CD4-positive, alpha-beta T cell treated with Interleukin-4 for 4 hours (primary cell): Measurements from ENCODE around the gene OBSCN.

Experiments
- DNase-seq: peaks from one replicate; pipeline ENCODE4 v3.0.0-alpha.2; 2020

Gene OBSCN

DNA sequence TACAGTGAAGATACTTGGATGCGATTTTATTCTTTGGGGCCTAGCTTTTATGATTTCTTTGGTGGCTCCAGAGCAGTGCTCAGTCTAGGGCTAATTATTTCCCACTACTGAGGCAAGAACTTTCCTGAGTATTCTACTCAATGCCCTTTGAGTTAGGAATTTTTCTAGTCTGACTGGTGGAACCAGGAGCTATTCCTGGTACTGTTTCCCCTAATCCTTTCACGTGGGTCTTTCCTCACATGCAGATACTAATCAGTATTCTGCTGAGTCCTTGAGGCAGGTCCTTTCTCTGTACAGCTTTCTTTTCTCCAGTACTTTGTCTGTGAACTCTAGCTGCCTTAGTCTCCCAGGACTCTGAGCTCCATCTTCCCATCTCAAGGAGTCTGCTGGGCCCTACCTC, 122.0 kb downstream of the OBSCN start:
- DNase-seq, result no peak

- DNase-seq, result no peak
Measured at GRCh38 chr1:228332797-228333738, 125.2 kb downstream of the OBSCN start.

- DNase-seq, result no peak
Measured at GRCh38 chr1:228333739-228334115, 125.9 kb downstream of the OBSCN start.

DNA sequence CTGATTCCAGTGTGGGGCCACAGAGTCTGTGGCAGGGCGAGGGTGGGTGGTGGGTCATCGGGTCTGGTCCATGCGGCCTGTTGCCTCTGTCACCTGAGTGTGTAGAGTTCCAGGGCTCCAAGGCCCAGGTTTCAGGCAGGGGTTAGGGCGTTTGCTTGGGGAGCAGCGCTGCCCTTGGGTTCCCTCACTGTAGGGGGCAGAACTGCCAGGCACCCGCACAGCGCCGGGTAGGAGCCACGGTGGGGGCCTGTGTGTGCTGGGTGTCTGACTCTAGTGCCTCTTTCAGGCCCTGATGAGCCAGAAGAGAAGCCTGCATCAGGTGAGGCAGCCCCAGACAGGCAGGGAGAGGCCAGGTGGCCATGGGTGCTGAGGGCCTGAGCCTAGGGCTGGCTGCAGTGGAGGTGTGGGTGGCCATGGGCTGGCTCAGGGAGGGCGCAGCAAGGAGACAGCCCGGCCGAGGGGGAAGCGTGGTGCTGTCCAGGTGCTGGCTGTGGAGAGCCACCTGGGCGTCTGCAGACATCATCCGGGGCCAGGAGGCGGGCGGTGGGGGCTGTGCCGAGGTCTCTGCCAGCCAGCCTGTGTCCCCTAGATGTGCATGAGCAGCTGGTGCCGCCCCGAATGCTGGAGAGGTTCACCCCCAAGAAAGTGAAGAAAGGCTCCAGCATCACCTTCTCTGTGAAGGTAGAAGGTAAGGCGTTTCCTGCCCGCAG, 126.5 kb downstream of the OBSCN start:
- no peak for DNase-seq

- no peak for DNase-seq
Measured at GRCh38 chr1:228334954-228335353, 127.1 kb downstream of the OBSCN start.

GRCh38 chr1:228335406-228336307, 127.8 kb downstream of the OBSCN start:
- no peak for DNase-seq

DNA sequence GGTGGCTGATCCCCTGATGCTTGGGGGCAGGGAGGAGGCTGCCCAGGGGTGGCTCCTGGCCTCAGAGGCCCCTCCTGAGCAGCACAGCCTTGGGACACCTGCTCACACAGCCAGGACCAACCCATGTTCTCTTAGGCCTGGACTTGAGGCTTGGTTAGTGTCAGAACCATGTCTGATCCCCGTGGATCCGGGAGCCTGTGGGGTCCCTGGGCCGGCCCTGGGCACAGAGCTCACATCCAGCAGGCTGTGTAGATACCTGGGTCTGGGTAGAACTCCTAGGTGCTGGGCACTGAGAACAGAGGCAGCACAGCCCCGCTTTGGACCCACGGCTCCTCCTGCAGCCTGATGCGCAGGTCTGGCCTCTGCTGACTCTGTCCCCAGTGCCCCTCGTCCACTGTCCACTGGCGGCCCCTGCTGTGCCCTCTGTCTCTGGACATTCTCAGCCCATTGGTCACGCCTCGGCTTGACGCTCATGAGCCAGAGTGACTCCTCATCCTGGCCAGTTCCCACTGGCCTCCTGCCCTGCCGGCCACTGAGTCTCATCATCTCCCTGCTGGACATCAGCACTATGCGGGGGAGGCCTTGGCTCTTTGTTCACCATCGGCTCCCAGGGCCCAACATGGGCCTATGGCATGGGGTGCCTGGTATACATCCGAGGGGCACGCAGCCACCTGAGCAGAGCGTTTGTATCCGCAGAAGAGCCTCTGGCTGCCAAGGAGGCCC, 128.6 kb downstream of the OBSCN start:
- DNase-seq, result no peak

GRCh38 chr1:228337031-228337564, 129.3 kb downstream of the OBSCN start:
- DNase-seq, result no peak

DNA sequence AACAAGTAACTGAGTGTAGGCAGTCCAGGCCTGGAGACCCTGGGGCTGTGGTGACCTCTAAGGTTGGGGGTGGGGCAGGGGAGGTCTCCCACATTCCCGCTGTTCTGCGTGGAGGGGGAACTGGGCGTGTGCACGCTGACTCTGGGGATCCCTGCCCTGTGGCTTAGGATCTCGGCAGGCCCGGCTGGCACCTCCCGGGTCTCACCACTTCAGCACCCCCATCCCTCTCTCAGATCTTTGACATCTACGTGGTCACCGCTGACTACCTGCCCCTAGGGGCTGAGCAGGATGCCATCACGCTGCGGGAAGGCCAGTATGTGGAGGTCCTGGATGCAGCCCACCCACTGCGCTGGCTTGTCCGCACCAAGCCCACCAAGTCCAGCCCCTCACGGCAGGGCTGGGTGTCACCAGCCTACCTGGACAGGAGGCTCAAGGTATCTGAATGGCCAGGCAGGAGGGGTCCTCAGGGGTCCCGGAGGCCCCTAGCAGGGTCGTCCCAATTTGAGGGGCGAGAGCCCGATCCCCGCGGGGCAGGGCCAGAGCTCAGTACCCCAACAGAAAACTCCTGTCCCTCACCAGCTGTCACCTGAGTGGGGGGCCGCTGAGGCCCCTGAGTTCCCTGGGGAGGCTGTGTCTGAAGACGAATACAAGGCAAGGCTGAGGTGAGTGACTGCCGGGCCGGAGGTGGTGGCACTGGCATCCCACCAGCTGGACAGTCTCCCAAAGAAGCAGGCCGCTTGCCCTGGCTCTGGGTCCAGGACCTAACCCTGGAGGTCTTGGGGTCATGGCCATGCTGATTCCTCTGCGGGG, 130.1 kb downstream of the OBSCN start:
- DNase-seq, result no peak

- DNase-seq, result no peak
Measured at GRCh38 chr1:228338521-228339051, 130.7 kb downstream of the OBSCN start.

DNA sequence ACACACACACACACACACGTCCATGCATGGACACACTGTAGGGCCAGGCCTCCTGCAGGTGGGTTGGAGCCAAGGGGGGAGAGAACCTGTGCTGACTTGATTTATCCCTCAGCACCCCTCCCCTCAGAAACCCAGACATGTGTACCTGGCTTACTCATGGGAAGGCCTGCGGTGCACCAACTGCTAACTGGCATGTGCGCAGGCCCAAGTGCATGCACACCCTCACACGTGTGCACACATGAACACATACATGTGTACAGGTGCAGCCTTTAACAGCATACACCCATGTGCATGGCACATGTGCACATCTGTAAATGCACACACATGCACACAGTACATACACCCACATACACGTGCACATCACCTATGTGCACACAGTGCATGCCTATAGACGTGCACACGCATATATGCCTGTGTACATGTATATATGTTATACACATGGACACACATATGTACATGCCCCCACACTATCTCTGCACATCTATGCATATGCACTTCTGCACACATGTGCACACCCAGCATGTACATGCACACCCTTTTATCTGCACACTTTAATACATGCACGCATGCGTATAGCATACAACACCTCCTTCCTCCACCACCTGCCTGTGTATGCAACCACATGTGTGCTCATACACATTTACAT, 131.3 kb downstream of the OBSCN start:
- no peak for DNase-seq

DNA sequence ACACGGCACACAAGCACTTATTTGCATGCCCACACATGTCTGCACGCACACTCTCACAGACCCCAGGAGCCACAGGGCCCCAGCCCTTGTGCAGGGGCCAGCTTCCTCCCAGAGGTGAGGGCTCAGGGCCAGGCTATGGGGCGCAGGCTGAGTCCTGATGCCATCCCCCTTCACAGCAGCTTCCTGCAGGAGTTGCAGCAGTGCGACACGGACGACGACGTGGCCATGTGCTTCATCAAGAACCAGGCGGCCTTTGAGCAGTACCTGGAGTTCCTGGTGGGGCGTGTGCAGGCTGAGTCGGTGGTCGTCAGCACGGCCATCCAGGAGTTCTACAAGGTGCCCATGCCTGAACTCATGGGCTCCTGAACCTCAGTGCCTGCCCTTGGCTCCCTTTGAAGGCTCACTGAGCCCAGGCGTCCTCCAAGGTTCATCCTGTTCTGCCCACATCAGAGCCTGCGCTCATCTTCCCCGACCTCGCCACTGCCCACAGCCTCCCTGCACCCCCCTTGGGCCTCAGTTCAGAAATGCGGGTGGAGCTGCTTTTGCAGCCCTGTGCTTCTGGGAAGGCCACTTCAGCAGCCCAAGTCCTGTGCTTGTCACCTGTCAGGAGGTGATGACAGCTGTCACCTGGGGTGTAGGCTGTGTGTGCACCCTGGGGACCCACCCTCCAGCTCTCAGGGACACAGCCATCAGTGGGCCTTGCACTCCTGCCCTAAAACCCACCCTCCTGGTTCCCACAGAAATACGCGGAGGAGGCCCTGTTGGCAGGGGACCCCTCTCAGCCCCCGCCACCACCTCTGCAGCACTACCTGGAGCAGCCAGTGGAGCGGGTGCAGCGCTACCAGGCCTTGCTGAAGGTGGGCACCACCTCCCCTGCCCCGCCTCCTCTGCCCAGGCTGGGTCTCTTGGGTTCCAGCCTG, 132.2 kb downstream of the OBSCN start:
- no peak for DNase-seq

GRCh38 chr1:228340686-228341449, 133.0 kb downstream of the OBSCN start:
- DNase-seq, result no peak

GRCh38 chr1:228341450-228341813, 133.6 kb downstream of the OBSCN start:
- no peak for DNase-seq

DNA sequence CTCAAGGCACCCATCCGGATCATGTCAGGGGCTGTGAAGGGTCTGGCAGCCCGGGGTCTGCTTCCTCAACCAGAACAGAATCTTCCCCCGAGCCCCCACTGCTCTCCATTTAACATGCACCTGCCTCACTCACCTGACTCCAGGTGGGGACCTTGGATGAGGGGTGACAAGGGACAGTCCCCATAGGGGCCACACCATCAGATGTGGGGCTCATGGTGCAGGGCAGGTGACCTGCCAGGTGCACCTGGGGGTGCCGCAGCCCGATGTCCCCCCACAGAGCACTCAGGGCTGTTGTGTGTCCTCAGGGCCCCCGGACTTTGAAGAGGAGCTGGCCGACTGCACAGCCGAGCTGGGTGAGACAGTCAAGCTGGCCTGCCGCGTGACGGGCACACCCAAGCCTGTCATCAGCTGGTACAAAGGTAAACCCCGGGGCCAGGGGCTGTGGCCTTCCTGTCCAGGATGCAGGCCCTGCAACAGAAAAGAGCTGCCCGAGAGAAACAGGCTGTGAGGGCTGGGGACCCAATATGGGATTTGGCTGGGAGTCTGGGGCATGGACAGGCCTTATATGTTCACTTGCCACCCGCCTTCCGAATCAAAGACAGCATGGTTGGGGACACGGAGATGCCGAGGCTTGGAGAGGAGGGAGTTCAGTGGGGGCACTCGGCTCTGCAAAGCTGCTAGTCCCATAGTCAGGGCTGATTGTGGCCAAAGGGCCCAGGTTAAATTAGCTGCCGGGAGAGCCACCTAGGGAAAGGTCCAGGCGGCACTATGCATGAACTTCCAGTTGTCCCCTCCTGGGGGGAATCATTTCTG, 134.2 kb downstream of the OBSCN start:
- DNase-seq, result no peak

DNA sequence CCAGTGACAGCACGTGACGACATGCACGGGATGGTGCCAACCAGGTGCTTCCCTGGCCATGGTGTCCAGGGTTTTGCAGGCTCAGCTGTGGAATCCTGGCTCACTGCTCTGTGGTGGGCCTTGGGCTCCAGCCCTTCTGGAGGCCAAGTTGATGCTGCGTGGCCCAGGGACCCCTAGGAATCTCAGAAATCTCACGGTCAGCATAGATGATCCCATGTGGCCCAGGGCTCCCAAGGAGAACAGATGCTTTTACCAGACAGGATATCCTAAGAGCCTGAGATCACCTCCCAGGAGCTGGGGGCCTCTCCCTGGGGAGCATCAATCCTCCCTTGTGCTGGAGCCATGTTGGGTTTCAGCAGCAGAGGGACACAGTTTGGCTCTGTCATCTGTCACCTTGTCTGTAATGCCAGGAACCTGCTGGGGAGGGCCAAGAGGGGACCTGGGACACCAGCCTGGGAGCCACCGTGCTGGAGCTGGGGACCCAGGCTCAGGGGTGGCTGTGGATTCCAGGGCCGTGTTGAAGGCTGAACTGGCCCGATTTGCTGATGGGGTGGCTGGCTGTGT, 134.9 kb downstream of the OBSCN start:
- DNase-seq, result no peak

DNA sequence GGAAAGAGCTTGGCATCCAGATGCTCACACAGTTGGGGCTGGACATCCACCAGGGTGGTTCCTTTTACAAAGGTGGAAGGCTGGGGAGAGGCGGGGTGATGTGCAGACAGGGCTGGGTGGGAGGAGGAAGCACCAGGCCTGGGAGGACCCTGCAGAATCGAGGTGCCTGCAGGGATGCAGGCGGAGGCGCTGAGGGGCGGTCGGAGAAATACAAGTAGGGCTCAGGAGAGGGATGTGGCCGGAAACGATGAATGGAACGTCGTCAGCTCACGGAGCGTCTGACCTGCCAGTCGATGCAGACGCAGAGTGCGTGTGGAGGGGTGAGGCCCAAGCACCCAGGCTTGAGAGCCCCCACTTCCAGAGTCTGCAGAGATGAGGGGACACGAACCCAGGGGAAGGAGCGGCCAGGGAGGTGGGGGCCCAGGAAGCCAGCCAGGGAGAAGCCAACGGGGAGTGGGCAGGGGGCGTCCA, 135.4 kb downstream of the OBSCN start:
- no peak for DNase-seq
